GM19463 (cell line): ENCODE results near the gene LYRM4.

Source experiments
- ATAC-seq: cut with Tn5 transposase; IDR thresholded peaks from one replicate; pipeline ENCODE4 v1.9.1; 2021; ENCODE audit warnings: mild to moderate bottlenecking, moderate library complexity; ENCODE audit not compliant: unreplicated experiment

Gene LYRM4

DNA sequence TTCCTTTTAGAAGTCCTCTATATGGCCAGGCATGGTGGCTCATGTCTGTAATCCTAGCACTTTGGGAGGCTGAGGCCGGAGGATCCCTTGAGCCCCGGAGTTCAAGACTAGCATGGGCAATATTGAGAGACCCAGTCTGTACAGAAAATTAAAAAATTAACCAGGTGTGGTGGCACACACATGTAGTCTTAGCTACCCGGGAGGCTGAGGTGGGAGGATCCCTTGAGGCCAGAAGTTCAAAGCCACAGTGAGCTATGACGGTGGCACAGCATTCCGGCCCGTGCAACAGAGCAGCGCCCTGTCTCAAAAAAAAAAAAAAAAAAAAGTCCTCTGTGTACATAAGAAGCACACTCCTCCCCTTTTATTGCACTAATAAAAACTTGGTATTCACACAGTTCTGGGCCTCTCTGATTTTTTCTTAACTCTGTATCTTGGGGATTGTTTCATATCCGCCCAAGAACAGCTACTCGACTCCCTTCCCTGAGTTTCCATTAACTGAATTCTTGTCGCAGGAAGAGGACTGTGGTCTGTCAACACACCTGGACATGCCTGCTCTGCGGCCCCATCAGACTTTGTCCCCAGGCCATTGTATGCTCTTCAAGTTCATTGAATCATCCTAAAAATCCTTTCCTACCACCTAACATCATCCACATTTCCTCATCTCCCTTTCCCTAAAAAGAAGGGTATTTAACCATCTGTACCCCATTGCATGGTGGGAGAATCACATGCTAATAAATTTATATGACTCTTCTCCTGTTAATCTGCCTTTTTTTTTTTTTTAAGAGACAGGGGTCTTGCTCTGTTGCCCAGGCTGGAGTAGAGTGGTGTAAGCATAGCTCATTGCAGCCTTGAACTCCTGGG is 201.5 kb downstream of the LYRM4 start:
- ATAC-seq: no peak
